H7 (cell line): ENCODE data around the gene TGFB2. TPM values are rescaled to one million over a fixed set of nuclear protein-coding genes. Genes with fewer than 3 reads are reported as not detected.

Source experiments
- DNase-seq: peaks from one replicate; pipeline ENCODE4 v3.0.0; 2012
- H3K27me3 ChIP-seq: 2 replicates; pipeline ENCODE4 v1.6.0; 2011; ENCODE audit warnings: mild to moderate bottlenecking, low read length; ENCODE audit not compliant: control insufficient read depth, insufficient read depth
- H3K36me3 ChIP-seq: replicated peaks from 2 replicates; pipeline ENCODE4 v1.5.1; 2011; ENCODE audit warnings: low read length; ENCODE audit not compliant: control insufficient read depth, insufficient read depth
- H3K4me3 ChIP-seq: 2 replicates; pipeline ENCODE4 v1.5.1; 2011; ENCODE audit warnings: low read depth, mild to moderate bottlenecking, control low read depth, low read length, moderate library complexity; ENCODE audit not compliant: insufficient read depth
- total RNA-seq: library from RNA; depleted of rRNA; stranded (reverse); fragments of >200 nt; shearing (Covaris generic); gene quantifications from 2 replicates; pipeline ENCODE4 v1.2.3, GENCODE V29; 2014

The TGFB2 gene
- total RNA-seq, 1 experiment from 2014 or later = 2.1 TPM

GRCh38 chr1:218429301-218429700 lies 84.2 kb downstream of the TGFB2 start:
- DNase-seq = no peak
- H3K36me3 ChIP-seq = no peaks in the 10 kb centered on the region

GRCh38 chr1:218430346-218430745 lies 85.2 kb downstream of the TGFB2 start:
- no peaks in the 10 kb centered on the region for H3K27me3 ChIP-seq
- no peak for DNase-seq
- H3K4me3 ChIP-seq = no peak overlapping the region
- H3K36me3 ChIP-seq = no peaks in the 10 kb centered on the region

More at GRCh38 chr1:218429301-218429700, 84.2 kb downstream of the TGFB2 start:
- no peaks in the 10 kb centered on the region for H3K27me3 ChIP-seq
- no peak overlapping the region for H3K4me3 ChIP-seq

GRCh38 chr1:218430822-218431221 lies 85.7 kb downstream of the TGFB2 start:
- Histone ChIP-seq H3K4me3 (no peak overlapping the region), H3K36me3 (no peaks in the 10 kb centered on the region), H3K27me3 (no peaks in the 10 kb centered on the region)
- DNase-seq = no peak

GRCh38 chr1:218431476-218431875 lies 86.3 kb downstream of the TGFB2 start:
- no peak for DNase-seq
- H3K4me3 ChIP-seq = no peak overlapping the region
- no peaks in the 10 kb centered on the region for H3K36me3 ChIP-seq
- no peaks in the 10 kb centered on the region for H3K27me3 ChIP-seq

GRCh38 chr1:218433744-218434143 lies 88.6 kb downstream of the TGFB2 start:
- DNase-seq = no peak
- Histone ChIP-seq H3K4me3 (no peak overlapping the region), H3K27me3 (no peaks in the 10 kb centered on the region), H3K36me3 (no peaks in the 10 kb centered on the region)

GRCh38 chr1:218435528-218435927 lies 90.4 kb downstream of the TGFB2 start:
- no peak for DNase-seq
- Histone ChIP-seq H3K36me3 (no peaks in the 10 kb centered on the region), H3K27me3 (no peaks in the 10 kb centered on the region), H3K4me3 (no peak overlapping the region)

- H3K4me3 ChIP-seq = no peak overlapping the region
- no peaks in the 10 kb centered on the region for H3K27me3 ChIP-seq
- no peaks in the 10 kb centered on the region for H3K36me3 ChIP-seq
- no peak for DNase-seq
Observed at GRCh38 chr1:218436346-218436745, 91.2 kb downstream of the TGFB2 start.

GRCh38 chr1:218436997-218437396 lies 91.9 kb downstream of the TGFB2 start:
- Histone ChIP-seq H3K36me3 (no peaks in the 10 kb centered on the region), H3K4me3 (no peak overlapping the region), H3K27me3 (no peaks in the 10 kb centered on the region)
- DNase-seq = no peak

- Histone ChIP-seq H3K36me3 (no peaks in the 10 kb centered on the region), H3K27me3 (no peaks in the 10 kb centered on the region), H3K4me3 (no peak overlapping the region)
- peak; percentile 12 for DNase-seq
Observed at GRCh38 chr1:218439541-218440295, 94.6 kb downstream of the TGFB2 start.

GRCh38 chr1:218443255-218443654 lies 98.1 kb downstream of the TGFB2 start:
- Histone ChIP-seq H3K36me3 (no peaks in the 10 kb centered on the region), H3K27me3 (no peaks in the 10 kb centered on the region), H3K4me3 (no peak overlapping the region)
- DNase-seq = no peak

- DNase-seq = no peak
- Histone ChIP-seq H3K27me3 (no peaks in the 10 kb centered on the region), H3K36me3 (no peaks in the 10 kb centered on the region), H3K4me3 (no peak overlapping the region)
Observed at GRCh38 chr1:218444173-218444572, 99.0 kb downstream of the TGFB2 start.

GRCh38 chr1:218444588-218444987 lies 99.5 kb downstream of the TGFB2 start:
- H3K27me3 ChIP-seq = no peaks in the 10 kb centered on the region
- DNase-seq = no peak
- no peaks in the 10 kb centered on the region for H3K36me3 ChIP-seq
- no peak overlapping the region for H3K4me3 ChIP-seq

- DNase-seq = no peak
- Histone ChIP-seq H3K4me3 (no peak overlapping the region), H3K36me3 (no peaks in the 10 kb centered on the region), H3K27me3 (no peaks in the 10 kb centered on the region)
Observed at GRCh38 chr1:218447010-218447689, 102.0 kb downstream of the TGFB2 start.

GRCh38 chr1:218451415-218451814 lies 106.3 kb downstream of the TGFB2 start:
- H3K27me3 ChIP-seq = no peaks in the 10 kb centered on the region
- H3K4me3 ChIP-seq = no peak overlapping the region
- H3K36me3 ChIP-seq = no peaks in the 10 kb centered on the region
- no peak for DNase-seq

GRCh38 chr1:218454700-218455282 lies 109.7 kb downstream of the TGFB2 start:
- DNase-seq = no peak
- no peak overlapping the region for H3K4me3 ChIP-seq
- no peaks in the 10 kb centered on the region for H3K27me3 ChIP-seq
- no peaks in the 10 kb centered on the region for H3K36me3 ChIP-seq
